Activated T-cell treated with anti-CD3 and anti-CD28 coated beads, Interleukin-2, amount 50 U/mL, for 24 hours (primary cell): ENCODE results near the gene DDX51.

Source experiments
- DNase-seq: peaks from one replicate; pipeline ENCODE4 v3.0.0-alpha.2; 2020
- H3K27ac Mint-ChIP-seq: 2 replicates; pipeline ENCODE4 v1.8.0; 2020; ENCODE audit warnings: mild to moderate bottlenecking, mixed read lengths
- H3K27me3 Mint-ChIP-seq: 2 replicates; pipeline ENCODE4 v1.8.0; 2020; ENCODE audit warnings: mixed read lengths
- H3K36me3 Mint-ChIP-seq: 2 replicates; pipeline ENCODE4 v1.8.0; 2020; ENCODE audit warnings: low read depth, mixed read lengths
- H3K4me1 Mint-ChIP-seq: 2 replicates; pipeline ENCODE4 v1.8.0; 2020; ENCODE audit warnings: low read depth, mixed read lengths
- H3K4me3 Mint-ChIP-seq: 2 replicates; pipeline ENCODE4 v1.8.0; 2020; ENCODE audit warnings: mild to moderate bottlenecking, moderate library complexity, mixed read lengths
- H3K9me3 Mint-ChIP-seq: 2 replicates; pipeline ENCODE4 v1.8.0; 2020; ENCODE audit warnings: mixed read lengths

Gene DDX51, protein sequence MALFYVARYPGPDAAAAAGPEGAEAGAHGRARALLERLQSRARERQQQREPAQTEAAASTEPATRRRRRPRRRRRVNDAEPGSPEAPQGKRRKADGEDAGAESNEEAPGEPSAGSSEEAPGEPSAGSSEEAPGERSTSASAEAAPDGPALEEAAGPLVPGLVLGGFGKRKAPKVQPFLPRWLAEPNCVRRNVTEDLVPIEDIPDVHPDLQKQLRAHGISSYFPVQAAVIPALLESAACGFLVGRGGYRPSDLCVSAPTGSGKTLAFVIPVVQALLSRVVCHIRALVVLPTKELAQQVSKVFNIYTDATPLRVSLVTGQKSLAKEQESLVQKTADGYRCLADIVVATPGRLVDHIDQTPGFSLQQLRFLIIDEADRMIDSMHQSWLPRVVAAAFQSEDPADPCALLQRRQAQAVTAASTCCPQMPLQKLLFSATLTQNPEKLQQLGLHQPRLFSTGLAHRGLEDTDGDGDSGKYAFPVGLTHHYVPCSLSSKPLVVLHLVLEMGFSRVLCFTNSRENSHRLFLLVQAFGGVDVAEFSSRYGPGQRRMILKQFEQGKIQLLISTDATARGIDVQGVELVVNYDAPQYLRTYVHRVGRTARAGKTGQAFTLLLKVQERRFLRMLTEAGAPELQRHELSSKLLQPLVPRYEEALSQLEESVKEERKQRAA

DNA sequence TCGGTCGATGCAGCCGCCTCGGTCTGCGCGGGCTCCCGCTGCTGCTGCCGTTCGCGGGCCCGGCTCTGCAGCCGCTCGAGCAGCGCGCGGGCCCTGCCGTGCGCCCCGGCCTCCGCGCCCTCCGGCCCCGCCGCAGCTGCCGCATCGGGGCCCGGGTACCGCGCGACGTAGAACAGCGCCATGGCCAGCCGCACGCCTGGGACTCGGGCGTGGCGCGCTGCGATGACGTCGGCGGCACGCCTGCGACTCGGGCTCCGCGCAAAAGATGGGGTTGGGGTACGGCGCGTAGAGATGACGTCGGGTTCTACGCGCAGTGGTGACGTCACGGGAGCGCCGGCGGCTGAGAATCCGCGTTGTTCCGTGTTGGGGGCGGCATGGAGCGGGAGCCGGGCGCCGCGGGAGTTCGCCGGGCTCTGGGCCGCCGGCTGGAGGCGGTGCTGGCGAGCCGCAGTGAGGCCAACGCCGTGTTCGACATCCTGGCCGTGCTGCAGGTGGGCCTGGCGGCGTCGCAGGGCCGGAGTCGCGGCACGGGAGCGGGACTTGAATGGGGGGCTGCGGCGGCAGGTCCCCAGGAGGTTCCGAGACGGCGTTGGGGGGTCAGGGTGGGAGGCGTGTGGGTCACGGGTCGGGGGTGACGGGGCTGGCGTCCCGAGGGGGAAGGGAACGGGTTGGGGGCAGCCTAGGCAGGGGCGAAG, at the start of gene DDX51, which contains the start of gene NOC4L:
DDX51 (minus strand) TSS at position 205 of the 695 bp plus-strand sequence; CDS start at position 182, 23 bp downstream.
NOC4L (plus strand) TSS at position 343 of the 695 bp plus-strand sequence; CDS start at position 375, 32 bp downstream.
- Mint-ChIP-seq H3K27ac (peak within 1 kb of the TSS; percentile 97), H3K27me3 (no peaks in the 10 kb centered on the region), H3K9me3 (no peaks in the 10 kb centered on the region), H3K4me3 (peak within 1 kb of the TSS; percentile 93), H3K36me3 (peaks cover 70% of the 10 kb centered on the region), H3K4me1 (peaks cover 34% of the 10 kb centered on the region)
- DNase-seq = peak; percentile 99

DNA sequence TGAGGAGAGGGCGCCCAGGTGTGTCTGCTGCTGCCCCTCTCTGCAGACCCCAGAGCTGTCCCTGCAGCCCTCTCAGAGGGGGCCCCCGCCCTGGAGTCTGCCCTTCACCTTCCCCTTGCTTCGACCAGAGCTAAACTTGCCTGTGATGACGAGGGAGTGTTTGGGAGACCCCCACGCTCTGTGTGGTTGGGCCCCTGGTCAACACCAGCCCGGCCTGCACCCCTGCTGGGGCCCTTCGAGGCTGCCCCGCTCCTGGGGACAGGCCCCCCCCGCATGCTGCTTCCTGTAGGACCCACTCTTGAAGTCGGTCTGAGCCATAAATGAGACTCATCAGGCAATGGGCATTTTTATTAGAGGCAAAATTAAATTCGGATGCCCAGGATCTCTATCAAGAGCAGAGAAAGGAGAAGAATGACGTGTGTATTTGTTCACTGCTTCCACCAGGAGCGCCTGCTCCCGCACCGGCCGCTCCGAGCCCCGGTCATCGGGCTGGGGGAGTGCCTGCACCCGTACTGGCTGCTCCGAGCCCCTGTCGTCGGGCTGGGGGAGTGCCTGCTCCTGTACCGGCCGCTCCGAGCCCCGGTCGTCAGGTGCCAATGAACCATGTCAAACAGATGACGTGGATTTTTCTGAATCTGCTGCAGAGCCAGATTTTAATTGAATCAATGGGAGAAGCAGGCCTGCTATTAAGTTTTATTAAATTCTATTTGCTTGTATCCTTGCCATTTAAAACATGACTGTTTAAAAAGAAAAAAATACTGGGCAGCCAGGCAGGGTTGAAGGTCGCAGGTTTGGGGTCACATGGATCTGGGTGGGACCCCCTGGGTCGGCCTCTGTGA, 47.8 kb upstream of the DDX51 start:
- no peak for DNase-seq
- Mint-ChIP-seq H3K27me3 (no peaks in the 10 kb centered on the region), H3K4me1 (peaks cover 26% of the 10 kb centered on the region), H3K9me3 (peaks cover 10% of the 10 kb centered on the region), H3K27ac (no peak overlapping the region), H3K36me3 (peaks cover 3% of the 10 kb centered on the region), H3K4me3 (no peak overlapping the region)

DNA sequence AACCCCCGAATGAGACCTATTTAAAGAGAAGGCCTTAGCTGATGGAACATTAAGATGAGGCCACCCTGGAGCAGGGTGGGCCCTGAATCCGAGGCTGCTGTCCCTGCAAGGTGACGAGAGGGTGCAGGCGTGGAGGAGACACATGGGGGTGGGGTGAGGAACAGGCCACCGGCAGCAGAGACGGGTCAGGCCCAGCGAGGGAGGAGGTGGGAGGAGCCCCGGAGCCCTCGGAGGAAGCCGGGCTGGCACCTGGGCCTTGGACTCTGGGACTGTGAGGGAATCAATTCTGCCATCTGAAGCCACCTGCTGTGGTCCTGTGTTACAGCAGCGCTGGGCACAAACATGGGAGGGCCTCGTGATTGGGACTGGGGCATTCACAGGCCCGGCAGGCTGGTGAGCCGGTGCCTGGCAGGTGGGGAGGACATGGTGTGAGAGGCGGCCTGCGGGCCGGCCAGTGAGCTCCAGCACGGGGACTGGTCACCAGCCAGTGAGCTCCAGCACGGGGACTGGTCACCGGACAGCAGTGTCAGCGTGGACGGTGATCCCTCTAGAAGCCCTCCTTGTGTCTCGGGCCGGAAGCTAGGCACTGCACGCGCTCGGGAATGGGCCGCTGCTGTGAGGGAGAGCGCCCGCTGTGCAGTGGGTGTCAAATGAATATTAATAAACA, 46.8 kb upstream of the DDX51 start:
- Mint-ChIP-seq H3K4me1 (peaks cover 35% of the 10 kb centered on the region), H3K27me3 (no peaks in the 10 kb centered on the region), H3K9me3 (peaks cover 10% of the 10 kb centered on the region), H3K4me3 (peak overlapping the region; percentile 38), H3K36me3 (peaks cover 3% of the 10 kb centered on the region), H3K27ac (no peak overlapping the region)
- DNase-seq = no peak

DNA sequence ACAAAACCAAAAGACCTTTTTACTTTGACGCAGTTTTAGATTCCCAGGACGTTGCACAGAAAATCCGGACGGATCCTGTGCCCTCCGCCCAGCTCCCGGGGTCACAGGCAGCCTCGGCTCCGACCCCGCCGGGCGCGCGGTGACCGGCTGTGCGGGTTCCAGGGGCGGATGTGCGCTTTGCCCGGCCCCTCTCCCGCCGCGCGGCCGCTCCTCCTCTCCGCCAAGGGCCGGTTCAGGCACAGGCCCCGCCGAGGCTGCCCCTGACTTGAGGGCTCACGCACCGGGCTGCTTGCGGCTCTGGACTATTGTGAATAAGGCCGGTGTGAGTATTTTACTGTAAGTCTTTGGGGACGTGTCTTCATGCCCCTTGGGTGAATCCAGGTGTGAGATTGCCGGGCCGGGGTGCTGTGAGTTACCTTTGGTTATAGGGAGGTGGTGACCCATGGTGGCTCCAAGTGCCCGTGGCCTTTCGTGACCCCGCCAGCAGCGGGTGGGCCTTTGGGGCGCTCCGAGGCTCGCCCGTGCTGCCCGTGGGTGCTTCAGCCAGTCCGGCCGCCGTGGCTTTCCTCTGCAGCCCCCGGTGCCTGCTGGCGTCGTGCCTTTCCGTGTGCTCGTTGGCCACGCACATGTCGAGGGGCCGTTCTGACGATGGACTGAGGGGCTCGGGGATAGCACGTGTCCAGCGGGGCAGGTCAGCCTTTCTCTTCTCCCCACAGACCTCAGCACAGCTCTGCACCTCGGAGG, 46.1 kb upstream of the DDX51 start:
- H3K27ac Mint-ChIP-seq = peak overlapping the region; percentile 87
- peak overlapping the region; percentile 77 for H3K4me3 Mint-ChIP-seq
- H3K27me3 Mint-ChIP-seq = no peaks in the 10 kb centered on the region

DNA sequence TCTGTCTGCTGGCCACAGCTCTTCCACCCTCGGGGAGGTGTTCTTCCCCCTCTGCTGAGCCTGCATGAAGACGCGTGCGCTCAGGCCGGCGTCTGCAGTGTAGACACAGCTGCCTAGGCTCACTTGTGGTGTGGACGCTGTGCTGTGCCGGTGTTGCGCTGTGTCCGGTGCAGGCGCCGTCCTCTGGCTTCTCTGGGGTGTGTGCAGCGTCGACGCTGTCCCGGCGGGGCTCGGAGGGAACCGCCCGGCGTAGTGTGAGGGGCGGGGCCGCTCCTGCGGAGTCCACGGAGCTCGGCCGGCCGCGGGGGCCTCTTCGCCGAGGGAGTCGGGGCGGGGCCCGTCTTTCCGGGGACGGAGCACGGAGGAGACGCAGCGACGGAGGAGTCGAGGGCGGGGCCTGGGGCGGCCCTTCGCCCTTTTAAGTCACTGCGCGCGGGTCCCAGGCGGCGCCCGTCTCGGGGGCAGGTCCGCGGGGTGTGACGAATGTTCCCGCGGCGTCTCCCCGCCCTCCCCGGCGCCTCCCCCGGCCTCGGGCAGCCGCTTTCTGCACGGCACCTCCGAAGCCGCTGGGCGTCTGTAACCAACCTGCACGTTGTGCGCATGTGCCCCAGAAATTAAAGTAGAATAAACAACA, 45.4 kb upstream of the DDX51 start:
- Mint-ChIP-seq H3K4me3 (peak overlapping the region; percentile 77), H3K9me3 (peaks cover 10% of the 10 kb centered on the region), H3K27me3 (no peaks in the 10 kb centered on the region), H3K4me1 (peaks cover 44% of the 10 kb centered on the region), H3K27ac (peak overlapping the region; percentile 87), H3K36me3 (peaks cover 3% of the 10 kb centered on the region)
- DNase-seq = peak; percentile 96

More for the DNA sequence above, 46.1 kb upstream of the DDX51 start:
- Mint-ChIP-seq H3K9me3 (peaks cover 10% of the 10 kb centered on the region), H3K4me1 (peaks cover 43% of the 10 kb centered on the region), H3K36me3 (peaks cover 3% of the 10 kb centered on the region)
- DNase-seq = no peak

DNA sequence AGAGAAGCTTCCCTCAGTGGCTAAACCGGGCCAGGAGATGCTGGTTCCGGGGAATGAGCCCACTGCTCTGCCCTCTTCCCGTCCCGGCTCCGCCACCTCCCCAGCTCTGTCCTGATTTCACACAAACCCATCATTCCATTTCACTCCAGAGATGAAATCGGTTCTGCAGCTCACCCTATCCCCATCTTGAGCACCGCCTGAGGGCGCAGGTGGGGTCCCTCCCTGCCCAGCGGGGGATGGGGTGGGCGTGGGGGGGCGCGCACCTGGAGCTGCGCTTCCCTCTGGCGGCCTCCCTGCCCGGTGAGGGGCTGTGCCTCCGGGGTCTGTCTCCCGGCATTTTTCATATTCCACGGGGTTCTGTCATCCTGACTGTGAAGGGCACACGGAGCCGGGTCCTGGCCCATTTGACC, 44.8 kb upstream of the DDX51 start:
- H3K27me3 Mint-ChIP-seq = no peaks in the 10 kb centered on the region
- peaks cover 3% of the 10 kb centered on the region for H3K36me3 Mint-ChIP-seq
- H3K27ac Mint-ChIP-seq = peak overlapping the region; percentile 54
- peaks cover 5% of the 10 kb centered on the region for H3K9me3 Mint-ChIP-seq
- peak overlapping the region; percentile 77 for H3K4me3 Mint-ChIP-seq
- H3K4me1 Mint-ChIP-seq = peaks cover 44% of the 10 kb centered on the region
- DNase-seq = no peak

DNA sequence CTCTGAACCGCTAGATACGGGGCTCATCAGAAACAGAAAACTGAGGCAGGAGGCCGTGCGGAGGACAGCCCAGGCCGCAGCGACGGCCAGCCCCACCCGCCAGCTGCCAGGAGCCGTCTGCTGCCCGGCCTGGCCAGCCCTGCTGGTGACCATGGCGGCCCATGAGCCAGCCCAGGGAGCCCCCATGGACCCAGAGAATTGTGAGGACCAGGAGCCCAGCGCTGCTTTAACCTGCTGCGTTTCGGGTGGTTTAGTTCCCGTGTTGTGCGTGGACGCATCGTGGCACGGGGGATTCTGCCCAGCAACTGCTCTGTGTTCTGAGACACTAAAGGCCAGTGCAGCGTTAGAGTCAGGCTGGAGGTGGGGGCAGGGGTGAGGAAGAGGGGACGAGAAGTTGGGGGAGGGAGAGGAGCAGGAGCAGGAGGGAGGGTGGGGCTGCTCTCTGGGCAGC, 44.4 kb upstream of the DDX51 start:
- Mint-ChIP-seq H3K4me1 (peaks cover 44% of the 10 kb centered on the region), H3K4me3 (peak overlapping the region; percentile 45), H3K9me3 (peaks cover 2% of the 10 kb centered on the region), H3K27me3 (no peaks in the 10 kb centered on the region), H3K36me3 (peaks cover 2% of the 10 kb centered on the region), H3K27ac (no peak overlapping the region)
- DNase-seq = no peak

DNA sequence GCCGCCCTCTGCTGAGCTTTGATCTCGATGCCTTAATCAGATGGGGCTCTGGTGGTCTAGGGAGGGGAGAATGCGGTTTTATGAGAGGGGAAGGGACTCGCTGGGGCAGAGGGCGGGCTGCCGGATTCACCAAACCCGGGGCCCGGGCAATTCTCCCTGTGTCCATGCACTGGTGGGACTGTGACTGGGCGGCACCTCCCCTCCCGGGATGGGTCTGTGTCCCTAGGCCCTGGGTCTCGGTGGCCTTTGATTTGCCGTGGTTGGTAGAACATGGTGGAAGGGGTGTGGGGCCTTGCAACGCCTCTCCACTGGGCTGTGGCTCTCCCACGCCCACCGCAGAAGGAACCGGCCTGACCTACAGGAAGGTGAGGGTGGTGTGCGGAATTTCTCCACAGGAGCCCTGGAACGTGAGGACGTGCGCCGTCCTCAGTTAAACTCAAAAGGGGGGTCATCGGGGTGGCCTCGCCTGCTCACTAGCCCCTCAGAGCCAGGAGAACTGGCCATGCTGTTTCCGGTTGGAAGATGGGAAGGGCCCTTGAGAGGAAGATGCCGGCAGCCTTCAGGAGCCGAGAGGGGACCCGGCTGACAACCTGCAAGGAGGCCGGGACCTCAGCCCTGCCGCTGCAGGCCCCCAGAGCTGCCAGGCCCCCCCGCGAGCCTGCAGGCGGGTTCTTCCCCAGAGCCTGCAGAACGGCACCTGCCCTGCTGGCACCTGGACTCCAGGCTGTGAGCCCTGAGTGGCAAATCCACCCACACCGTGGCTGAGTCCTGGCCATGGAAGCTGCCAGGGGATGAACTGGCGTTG, 43.7 kb upstream of the DDX51 start:
- no peak for DNase-seq
- Mint-ChIP-seq H3K4me1 (peaks cover 44% of the 10 kb centered on the region), H3K27ac (no peak overlapping the region), H3K36me3 (no peaks in the 10 kb centered on the region), H3K27me3 (no peaks in the 10 kb centered on the region), H3K9me3 (no peaks in the 10 kb centered on the region), H3K4me3 (peak overlapping the region; percentile 45)

DNA sequence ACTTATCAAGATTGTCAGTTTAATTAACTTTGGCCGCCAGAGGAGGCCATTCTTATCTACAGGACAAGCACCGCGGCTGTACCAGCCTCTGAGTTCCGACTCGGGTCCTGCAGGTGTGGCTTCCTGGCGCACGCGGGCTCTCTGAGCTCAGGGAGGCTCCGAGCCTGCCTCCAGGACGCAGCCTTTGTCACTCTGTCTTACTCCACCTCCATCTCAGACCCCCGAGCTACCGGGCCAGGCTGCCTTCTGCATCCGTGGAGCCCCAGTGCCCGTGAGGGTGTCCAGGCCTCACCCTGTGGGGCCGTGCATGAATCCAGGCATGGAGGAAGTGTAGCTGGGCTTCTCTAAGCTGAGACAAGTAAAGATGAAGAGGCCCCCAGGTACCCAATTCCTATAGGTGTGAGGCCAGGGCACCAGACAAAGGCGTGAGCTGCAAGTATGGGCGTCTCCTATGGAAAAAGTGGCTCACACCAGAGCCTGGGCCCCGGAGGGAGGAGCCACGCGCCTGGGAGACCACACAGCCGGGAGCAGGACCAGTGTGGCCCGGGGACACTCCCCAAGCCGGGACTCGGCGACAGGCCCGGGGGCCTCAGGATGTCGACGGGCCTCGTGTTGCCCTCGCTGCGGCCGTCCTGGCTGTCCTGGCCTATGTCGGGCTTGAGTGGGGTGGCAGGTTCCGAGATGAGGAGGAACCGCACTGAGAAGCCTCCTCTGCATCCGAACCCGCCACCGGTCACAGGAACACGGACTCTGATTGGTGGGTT, 42.9 kb upstream of the DDX51 start:
- Mint-ChIP-seq H3K36me3 (no peaks in the 10 kb centered on the region), H3K4me3 (peak overlapping the region; percentile 66), H3K27me3 (no peaks in the 10 kb centered on the region), H3K27ac (peak overlapping the region; percentile 55), H3K4me1 (peaks cover 44% of the 10 kb centered on the region), H3K9me3 (no peaks in the 10 kb centered on the region)
- DNase-seq = peak; percentile 56

DNA sequence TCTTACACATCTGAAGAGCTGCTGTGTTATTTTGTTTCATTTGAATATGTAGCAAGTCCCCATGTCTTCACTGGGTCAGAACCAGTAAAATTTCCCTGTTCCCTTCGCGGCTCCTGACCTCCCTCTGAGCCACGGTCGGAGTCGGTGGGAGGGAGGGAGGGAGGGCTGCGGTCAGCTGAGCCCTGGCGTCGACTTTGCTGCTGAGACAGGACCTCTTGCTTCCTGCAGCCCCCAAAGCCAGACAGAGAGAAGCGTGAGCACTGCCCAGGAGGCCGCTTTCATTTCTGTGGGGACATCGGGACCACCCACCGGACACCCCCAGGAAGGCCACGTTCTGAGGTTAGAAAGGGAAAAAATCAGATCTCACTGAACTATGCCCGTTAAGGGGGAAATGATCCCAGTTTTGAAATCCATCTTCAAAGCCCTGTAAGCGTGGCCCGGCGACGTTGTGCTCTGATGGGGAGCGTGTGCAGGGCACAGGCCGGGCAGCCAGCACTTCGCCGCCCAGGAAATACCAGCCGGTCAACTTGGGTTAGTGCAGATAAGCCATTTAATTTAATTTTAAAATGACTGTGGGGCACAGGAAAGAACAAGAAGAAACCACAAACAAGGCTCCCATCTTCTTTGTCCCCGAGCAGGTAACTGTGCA, 42.2 kb upstream of the DDX51 start:
- H3K4me1 Mint-ChIP-seq = peaks cover 44% of the 10 kb centered on the region
- no peaks in the 10 kb centered on the region for H3K36me3 Mint-ChIP-seq
- H3K27me3 Mint-ChIP-seq = no peaks in the 10 kb centered on the region
- peak overlapping the region; percentile 66 for H3K4me3 Mint-ChIP-seq
- peak; percentile 50 for DNase-seq
- no peaks in the 10 kb centered on the region for H3K9me3 Mint-ChIP-seq
- peak overlapping the region; percentile 78 for H3K27ac Mint-ChIP-seq

DNA sequence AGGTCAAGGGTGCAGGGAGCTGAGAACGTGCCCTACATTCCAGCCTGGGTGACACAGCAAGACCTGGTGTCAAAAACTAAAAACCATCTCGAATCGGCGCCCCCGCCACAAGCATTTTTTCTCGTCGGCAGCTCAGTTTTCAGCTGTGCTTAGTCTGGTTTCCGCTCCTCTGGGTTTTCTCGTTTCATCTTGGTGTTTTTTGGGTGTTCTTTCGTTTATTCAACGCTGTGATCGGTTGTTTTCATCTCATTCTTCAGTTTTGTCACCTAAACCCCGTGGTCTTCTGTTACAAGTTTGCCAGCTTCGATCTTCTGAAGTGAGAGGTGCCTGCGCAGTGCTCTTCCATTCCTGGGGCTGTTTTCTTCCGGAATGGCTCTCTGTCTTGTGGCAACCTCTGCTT, 41.6 kb upstream of the DDX51 start:
- Mint-ChIP-seq H3K27ac (peak overlapping the region; percentile 78), H3K4me1 (peaks cover 42% of the 10 kb centered on the region), H3K9me3 (no peaks in the 10 kb centered on the region), H3K36me3 (no peaks in the 10 kb centered on the region), H3K4me3 (peak overlapping the region; percentile 66), H3K27me3 (no peaks in the 10 kb centered on the region)
- peak; percentile 44 for DNase-seq
